C4-2B (cell line): ENCODE measurements around the gene FGD5.

Experiments used
- H3K27ac ChIP-seq: fragments of 450-650 bp; 2 replicates; pipeline ENCODE4 v1.5.1; 2017
- CTCF ChIP-seq: fragments of 450-650 bp; conservative IDR thresholded peaks from 2 replicates; pipeline ENCODE4 v1.5.1; 2017; ENCODE audit warnings: mild to moderate bottlenecking
- ZFX ChIP-seq: fragments of 450-650 bp; IDR thresholded peaks from 2 replicates; pipeline ENCODE4 v1.6.1; 2017

Gene FGD5

DNA sequence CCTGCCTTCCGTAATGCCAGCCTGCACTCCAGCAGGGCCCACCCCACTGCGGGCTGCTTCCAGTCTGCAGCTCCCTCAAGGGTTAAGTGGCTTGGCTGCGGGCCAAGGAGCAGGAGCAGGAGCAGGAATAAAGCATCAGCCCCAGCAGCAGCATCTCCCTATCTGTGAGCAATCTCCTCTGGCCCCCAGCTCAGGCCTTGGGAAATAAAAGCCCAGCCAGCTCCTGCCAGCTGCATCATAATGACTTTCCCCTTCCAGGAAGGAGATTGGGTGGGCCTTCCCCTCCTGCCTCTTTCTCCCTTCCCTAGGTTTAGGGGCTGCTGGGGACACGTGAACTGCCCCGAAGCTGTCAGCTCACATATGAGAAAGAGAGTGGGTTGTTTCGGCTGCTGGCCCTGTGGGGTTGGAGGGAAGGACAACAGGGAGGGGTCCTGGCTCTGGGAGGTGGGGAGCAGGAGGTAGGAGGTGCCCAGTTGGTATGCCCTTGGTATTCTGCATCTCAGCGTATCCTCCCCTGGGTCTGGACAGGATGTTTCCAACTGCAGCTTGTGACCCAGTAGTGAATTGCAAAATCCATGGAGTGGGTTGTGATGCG is 34.6 kb upstream of the FGD5 start:
- no peak for TF ChIP-seq CTCF
- TF ChIP-seq ZFX: no peak
- no peak overlapping the region for H3K27ac ChIP-seq

GRCh38 chr3:14785207-14786155 is 33.3 kb upstream of the FGD5 start:
- no peak overlapping the region for H3K27ac ChIP-seq
- TF ChIP-seq CTCF (no peak), ZFX (no peak)

DNA sequence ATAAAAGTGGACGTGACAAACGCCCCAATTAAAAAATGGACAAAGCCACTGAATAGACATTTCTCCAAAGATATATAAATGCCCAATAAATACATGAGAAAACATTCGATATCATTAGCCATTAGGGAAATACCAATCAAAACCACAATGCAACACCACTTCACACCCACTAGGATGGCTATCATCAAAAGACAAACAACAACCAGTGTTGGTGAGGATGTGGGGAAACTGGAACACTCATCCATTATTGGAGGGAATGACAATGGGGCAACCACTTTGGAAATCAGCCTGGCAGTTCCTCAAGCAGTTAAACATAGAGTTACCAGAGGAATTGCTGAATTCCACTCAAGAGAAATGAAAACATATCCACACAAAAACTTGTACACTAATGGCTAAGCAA is 32.4 kb upstream of the FGD5 start:
- H3K27ac ChIP-seq: no peak overlapping the region
- TF ChIP-seq CTCF (no peak), ZFX (no peak)

DNA sequence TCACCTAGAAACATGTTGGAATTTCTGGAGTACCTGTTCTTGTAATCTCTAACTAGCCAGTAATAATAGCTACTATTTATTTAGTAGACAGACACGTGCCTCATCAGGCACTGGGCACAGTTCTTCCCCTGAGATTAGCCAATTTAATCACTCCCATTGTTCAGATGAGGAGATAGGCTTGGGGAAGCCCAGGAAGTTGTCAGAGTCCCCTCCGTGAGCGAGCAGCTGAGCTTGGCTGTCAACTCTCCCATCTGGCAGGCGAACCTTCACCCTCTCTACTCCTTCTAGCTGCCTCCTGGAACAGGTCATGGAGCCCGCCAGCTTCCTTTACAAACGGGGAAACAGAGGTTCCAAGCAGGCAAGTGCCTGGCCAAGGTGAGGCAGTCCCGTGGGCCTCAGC is 31.1 kb upstream of the FGD5 start:
- H3K27ac ChIP-seq: no peak overlapping the region
- no peak for TF ChIP-seq CTCF
- TF ChIP-seq ZFX: no peak

GRCh38 chr3:14788644-14789043 is 30.1 kb upstream of the FGD5 start:
- no peak for TF ChIP-seq CTCF
- no peak for TF ChIP-seq ZFX
- H3K27ac ChIP-seq: no peak overlapping the region

GRCh38 chr3:14789221-14789620 is 29.5 kb upstream of the FGD5 start:
- H3K27ac ChIP-seq: no peak overlapping the region
- TF ChIP-seq CTCF (no peak), ZFX (no peak)

- TF ChIP-seq CTCF (no peak), ZFX (no peak)
- H3K27ac ChIP-seq: no peak overlapping the region
Measured at GRCh38 chr3:14789640-14790285, 29.0 kb upstream of the FGD5 start.
